ENCODE results near the gene EWSR1.

Gene EWSR1

DNA sequence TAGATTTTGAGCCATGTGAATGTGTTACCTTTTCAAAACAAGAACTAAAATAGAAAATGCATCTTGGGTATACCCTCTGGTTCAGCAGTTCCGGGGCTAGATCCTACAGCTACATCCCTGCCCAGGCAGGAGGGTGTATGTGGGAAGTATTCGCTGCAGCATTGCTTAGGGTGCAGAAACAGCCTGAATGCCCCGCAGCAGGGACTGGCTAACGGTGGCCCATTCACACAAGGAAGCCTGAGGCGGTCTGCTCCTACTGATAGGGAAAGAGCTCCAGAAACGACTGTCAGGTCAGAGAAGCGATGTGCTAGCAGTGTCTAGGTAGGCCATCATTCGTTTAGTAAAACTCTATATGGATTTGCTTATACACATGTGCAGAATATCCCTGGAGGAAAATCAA, 57.3 kb downstream of the EWSR1 start:
- no peak for DNase-seq

DNA sequence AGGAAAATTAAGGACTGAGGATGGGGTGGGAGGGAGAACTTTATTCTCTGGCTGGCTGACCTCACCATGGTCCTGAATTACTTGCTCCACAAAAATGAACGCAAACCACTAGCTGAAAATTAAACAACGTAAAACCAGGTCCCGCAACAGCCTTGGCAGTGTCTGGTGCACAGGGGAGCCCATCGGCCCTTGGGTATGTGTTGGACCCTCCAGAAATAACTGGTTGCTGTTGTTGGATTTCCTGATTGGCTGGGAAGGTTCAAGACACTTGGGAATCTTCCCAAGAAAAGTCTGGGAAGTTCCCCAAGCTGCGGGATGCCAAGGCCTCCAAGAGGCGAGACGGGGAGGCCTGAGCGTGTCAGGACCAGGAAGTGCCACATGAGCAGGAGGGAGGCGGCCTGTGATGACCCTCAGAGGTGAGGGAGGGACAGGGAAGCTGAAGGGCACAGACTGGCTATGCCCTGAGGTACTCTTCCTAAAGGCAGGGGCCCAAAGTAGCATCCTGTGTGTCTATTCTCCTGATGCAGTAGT, 57.8 kb downstream of the EWSR1 start:
- DNase-seq = no peak

DNA sequence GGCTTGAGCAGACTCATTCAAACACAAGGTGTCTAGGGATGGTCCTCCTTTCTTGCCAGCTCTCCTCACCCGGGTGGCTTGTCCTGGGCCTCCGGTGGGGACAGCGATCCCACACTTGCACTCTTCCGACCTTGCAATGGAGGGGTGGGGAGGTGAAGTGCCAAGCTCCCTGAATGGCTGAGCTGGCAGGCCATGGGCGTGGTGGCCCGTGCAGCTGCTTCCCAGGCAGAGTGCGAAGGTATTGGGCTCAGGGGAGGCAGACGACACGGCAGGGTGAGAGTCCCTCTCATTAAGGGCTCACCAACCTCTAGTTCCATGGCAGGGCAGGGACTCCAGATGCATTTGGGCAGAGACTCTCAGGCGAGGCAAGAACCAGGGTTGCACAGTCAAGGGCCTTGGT, 58.4 kb downstream of the EWSR1 start:
- no peak for DNase-seq

DNA sequence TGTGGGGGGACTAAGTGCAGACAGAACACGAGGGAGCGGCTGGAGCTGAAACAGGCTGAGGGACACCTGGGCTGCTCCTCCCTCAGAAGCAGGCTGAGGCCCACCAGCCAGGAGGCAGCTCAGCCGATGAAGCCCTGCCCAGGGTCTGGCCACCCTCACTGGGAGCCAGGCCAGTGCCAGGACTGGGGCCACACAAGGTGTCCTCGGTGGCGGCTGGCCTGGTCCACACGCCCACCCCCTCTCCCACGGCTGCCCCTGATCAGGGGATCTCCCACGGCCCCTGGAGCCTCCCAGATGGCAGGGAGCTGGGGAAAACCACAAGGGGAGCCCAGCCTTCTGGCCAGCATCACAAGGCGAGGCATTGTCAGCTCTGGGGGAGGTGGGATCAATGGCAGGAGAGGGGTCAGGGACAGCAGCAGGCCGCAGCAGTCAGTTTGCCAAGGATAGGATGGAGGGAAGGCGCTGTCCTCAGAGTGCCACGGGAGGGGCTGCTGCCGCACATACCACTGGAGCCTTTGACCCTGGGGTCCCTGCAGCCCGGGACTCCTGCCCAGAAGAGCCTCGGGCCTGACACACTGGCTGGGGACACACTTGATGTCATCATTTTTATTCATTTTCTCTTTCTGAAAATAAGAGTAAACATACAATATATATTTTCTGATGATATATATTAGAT, 59.2 kb downstream of the EWSR1 start:
- DNase-seq = no peak

DNA sequence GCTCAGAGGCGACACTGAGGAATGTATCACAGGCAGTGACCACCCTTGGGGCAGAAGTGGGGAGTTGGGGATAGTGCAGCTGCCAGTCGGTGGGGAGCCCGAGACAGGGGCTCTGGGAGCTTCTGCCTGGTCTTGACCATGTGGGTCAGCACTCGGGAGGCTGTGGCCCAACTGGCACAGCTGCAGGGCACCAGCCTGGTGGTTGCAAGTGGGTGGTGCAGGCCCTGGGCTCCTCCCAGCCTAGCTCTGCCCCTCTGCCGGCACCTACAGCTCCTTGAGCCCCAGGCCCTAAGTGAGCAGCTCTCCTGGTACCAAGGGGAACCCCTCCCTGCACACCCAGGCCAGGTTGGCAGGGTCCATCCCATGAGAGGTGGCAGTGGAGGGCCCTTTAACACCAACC, 60.0 kb downstream of the EWSR1 start:
- no peak for DNase-seq

DNA sequence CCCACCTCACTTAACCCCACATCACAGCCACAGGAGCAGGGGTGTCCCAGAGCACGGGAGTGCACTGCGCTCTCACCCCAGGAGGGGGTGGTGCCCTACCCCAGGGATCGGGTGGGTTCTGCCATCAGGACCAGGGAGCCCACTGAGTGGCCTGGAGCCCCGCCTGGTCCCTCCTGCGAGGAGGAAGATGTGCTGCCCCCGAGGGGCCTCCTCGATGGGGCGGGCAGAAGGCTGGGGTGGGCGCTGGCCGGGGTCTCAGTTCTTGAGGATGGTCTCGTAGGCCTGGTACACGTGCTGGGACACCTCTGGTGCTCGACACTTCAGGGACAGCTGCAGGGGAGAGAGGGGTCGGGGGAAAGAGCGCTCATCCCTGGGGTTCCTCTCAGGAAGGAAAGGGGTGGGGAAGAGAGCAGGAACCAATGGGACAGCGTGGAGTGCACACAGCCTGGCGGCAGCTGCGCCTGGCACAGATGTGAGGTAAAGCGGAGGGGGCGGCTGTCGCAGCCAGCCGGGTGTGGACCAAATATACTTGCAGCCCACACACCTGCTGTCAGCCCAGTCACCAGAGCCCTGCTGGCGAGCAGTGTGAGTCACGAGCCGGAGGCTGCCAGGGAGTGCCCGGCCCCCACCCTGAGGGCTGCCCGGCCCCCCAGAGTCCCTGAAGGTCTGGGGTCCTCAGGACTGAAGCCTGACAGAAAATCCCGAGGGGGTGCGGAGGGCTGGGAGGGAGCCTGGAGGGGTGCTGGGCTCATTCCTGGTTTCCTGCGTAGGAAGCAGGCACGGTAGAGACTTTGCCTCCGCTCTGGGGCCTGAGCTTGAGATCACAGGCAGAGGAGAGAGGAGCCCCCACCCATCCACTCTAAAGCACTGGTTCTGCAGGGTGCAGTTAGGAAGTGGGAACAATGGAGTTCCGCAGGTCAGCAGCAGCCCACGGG, 60.8 kb downstream of the EWSR1 start:
- DNase-seq = no peak

DNA sequence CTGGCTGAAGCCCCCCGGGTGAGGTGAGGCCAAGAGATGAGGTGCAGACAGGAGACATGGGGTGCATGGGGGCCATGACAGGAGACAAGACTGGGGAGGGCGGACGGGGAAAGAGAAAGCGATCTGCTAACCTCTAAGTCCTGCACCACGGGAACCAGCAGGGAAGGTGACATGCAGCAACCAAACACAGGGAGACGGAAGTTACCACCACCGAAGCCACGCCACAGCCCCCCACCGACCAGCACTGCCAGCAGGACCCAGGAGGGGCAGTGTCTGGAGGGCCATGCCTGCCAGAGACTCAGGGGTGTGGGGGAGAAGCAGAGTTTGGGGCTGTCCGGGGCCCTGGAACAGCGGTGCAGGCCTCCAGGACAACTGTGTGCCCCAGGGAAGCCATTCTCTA, 61.5 kb downstream of the EWSR1 start:
- DNase-seq = no peak

DNA sequence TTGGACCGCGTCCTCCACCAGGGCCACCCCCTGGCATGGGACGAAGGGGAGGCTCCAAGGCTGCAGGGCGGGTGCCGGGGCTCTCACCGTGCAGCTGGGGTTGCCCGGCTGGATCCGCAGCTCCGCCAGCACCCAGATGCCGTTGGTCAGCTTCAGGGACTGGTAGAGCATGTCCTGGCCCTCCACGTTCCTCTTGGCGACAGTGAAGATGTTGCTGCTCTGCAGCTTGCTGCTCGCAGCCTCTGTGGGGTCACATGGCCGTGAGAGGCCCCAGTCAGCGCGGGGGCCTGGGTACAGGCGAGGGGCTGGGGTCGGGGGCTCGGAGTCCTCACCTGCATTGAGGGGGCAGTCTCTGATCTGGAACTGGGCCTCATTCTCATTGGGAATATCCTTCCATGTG, 62.2 kb downstream of the EWSR1 start:
- DNase-seq = no peak

DNA sequence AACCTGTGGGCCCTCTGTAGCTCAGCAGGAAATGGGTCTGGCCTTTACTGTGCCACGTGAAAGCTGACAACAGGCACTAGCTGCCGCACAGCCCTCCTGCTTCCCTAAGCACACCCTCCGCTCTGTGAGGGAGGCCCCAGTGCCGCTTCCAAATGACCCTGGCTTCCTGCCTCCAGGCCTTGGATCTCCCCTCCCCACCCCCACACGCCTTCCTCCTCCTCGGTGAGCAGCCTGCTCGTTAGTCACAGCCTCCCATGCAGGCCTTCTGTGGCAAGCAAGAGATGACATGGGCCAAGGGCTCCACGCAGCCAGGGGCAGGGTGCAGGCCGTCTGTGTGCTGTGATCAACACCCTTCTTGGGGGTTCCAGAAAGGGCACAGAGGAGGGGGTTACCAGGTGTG, 62.7 kb downstream of the EWSR1 start:
- no peak for DNase-seq

DNA sequence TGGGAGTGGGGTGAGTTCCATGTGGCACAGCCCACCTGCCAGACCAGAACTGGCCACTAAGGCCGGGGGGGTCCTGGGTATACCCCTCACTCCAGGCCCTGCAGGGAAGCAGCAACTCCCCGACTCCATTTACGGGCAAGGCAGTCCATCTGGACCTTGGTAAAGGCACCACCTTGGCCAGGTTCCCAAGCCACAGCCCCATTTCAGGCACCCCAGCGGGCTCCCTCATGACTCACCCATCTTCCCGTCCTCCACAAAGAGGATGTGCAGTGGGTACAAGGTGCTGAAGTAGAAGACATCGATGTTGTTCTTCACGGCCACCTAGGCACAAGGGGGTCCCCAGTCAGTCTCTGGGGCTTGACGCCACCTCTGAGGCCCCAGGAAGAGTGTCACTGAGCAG, 63.1 kb downstream of the EWSR1 start:
- no peak for DNase-seq

DNA sequence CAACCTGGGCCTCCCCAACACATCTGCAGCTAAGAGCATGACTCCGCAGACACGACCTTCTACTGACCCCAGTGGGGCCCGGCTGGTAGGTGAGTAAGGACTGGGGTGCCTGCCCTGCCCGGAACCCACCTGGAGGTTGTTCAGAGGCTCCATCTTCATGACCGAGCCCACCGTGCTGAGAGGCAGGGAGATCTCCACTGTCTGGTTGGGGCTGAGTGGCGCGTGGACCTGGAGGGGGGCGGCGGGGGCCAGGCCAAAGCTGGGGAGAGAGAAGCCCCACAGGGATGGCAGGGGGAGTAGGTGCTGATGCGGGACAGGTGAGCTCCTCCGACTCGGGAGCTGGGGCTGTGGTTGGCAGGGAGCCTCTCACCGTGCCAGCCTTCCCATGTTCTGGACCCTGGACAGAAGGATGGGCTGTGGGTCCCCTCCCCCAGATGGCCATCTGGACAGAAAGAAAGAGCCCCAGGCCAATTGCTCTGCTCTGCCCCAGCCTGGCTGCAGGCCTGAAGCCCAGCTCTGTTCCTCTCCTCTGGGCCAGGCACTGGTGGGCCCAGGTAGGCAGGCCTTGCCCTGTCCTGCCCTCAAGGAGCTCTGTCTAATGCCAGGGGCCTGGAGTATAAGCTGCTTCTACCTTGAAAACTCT, 63.7 kb downstream of the EWSR1 start:
- no peak for DNase-seq

DNA sequence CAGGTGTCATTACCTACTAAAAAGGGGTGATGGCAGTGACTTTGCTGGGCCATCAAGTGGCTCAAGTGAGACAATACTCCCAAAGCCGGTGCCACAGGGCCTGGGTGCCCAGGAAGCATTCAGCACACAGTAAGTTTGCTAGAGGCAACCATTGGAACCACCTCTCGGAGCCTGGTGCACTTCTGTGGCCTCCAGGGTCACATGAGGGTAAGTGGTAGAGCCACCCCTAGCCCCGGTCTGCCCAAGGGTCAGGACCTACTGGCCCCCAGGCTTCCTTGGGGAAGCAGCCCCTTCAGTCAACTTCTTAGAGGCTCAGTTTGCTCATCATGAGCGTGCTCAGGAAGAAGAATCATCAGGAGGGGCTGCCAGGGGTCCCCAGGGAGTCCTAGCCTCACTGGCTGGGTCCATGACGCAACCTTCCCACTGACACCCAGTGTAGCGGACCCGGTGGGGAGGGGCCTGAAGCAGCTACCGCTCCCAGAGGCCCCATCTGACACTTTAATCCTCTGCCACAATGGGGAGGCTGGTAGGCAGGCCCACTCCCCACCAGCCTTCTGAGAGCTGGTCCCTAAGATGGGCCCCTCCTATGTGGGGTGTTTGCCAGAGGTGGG, 64.9 kb downstream of the EWSR1 start:
- no peak for DNase-seq

DNA sequence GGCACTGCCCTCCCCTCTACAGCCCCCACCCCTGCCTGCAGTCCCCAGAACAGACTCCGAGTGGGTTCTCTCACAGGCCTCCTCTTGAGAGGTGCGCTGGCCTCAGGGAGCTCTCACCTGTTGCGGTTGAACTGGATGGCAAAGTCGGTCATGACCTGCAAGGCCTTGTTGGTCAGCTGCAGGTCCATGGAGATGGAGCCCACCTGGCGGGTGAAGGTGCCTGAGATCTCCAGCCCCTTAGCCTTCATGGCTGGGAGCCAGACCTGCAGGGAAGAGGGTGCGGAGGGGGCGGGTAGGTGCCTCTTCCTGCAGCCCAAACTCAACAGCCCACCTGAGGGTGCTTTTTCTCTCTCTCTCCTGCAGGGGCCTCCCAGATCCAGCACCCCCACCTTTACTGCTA, 66.1 kb downstream of the EWSR1 start:
- no peak for DNase-seq

DNA sequence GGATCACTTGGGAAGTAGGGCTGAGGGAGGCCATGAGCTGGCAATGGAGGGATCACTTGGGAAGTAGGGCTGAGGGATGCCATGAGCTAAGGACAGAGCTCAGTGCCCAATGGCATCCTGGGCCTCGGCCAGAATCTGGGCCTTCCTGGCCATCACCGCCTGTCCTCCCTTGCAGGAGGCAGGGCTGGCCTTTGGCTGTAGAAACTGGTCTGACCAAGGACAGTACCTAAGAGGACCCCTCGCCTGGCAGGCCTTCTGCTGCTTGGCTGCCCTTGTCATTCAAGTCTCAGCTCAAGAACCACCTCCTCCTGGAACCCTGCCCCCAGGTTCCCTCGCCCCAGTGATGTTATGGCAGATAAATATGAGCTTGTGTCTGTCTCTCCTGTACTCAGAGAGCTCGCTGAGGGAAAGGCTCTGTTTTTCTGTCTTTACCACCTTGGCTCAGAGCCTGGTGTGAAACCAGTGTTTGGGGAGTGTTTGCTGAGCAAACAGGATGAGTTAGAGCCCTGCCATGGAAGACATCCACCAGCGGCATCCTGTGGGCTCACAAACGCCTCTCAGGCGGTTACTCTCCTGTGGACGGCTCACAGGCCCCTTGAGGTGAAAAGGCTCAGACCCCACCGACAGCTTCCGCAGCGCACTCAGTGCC, 66.8 kb downstream of the EWSR1 start:
- no peak for DNase-seq

DNA sequence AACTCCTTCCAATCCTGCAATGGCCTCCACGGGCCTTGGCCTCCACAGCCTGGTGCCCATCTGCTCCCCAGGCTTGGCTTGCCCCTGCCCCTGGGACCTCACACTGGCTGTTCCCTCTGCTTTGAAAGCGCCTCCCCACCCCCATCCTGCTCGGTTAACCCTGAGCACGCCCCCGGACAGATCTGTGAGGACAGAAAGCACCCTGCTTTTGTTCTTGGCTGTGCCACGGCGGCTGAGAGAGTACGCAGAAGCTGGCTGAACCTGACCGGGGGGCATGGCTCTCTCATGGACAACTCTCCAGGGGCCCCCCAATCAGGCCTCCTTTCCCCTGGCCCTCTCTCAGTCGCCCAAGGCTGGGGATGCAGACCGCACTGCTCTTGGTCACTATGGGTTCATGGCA, 67.6 kb downstream of the EWSR1 start:
- no peak for DNase-seq

DNA sequence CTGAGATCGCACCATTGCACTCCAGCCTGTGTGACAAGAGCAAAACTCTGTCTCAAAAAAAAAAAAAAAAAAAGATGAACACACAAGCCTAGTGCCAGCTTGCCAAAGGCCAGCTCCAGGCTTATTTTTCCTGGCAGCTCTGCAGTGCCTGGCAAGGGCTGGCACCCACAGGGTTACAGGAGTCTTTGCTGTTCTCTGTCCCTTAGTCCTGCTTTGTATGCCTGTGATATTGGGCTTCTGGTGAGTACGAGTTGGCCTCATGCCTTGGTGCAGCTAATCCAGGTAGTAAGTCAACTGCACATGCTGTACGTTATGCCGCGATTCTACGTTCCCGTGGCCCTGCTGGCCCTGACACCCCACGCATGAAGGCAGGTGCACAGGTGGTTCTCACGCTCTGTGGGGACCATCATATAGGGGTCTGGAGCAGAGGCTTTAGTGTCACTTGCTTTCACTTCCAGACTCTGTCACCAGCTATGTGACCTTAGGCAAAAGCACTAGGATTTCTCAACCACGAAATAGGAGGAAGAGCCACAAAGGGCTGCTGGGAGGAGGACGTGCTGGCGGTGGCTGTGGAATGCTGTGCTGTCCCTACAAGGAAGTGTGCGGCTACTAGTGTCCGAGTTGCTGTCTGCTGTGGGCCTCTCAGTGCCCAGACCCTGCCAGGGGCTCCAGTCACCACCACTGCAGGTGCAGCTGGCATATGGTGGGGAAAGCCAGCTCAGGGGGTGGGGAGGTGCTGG, 68.9 kb downstream of the EWSR1 start:
- DNase-seq = no peak

DNA sequence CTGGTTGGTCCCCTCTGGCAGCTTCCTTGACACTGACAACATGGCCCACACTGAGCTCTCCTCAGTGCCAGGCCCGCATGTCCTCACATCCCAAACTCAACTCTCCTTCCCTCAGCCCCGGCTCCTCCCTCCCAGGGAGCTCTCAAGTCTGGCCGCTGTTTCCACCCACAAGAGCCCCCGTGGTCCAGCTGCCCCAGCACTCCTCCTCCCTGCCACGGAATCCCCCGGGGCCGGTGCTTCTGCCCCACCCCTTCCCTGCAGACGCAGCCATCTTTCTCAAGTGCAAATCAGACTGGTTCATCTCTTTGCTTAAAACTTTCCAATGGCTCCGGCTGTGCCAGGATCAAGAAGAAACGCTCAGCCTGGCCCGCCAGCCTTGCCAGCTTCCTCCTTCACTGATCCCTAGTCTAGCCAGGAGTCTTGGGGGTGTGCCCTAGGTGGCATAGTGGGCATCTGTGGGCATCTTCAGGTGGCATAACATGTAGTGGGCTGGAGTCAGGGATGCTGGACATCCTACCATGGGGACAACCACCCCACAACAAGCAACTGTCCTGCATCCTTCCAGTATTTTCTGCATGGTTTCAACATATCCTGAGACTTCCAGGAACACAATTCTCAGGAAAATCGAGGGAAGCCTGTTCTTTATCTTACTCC, 69.7 kb downstream of the EWSR1 start:
- DNase-seq = no peak

DNA sequence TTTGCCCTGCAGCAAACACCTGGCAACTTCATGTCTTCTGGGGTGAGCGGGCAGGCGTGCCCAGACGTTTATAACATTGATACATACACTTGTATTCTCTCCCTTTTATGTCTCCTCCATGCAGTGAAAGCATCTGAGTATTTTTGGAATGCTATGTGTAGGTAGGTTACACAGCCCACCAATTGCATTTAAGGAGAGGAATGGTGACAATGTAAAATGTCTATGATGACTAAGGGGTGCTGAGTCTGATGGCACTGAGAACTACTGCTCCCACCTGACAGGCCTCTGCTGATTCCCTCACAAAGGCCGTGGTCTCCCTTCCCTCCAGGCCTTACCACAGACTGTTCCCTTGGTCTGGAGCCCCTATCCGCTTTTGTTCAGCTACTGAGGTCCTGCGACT, 70.3 kb downstream of the EWSR1 start:
- DNase-seq = no peak

DNA sequence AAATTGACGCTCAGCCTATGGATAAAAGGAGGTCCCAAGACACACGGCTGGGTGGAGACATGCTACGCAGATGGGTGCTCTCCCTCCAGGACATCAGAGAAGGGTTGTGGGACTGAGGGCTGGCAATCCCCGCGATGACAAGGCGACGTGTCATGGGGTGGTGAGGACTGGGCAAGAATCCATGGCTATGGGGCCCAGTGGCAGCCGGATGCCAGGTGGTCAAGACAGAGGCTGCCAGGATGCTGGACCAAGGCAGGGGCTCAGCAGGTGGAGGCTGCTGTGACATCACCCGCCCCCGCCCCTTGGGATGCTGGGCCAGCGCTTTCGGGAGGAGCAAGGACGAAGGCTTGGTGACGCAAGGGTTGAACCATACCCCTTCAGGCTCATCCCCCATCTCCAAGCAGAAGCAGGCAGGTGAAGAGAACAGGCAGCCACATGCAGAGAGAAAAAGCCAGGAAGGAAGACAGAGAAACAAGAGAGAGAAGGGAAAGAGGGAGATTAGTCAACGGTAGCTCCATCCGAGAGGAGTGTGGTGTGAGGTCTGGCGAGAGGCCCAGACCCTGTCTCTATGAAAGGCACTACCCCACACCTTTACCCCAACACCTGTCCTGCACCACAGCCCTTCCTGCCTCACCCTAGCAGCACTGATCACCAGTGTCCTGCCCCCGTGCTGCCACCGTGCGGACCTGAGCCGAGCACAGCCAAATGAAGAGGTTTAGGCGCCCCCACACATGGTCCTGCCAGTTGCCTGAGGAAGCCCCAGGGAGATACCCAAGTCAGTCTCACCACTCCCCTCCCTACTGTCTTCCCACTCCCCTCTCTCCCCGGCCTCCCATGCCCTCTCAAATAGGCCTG, 71.5 kb downstream of the EWSR1 start:
- no peak for DNase-seq

DNA sequence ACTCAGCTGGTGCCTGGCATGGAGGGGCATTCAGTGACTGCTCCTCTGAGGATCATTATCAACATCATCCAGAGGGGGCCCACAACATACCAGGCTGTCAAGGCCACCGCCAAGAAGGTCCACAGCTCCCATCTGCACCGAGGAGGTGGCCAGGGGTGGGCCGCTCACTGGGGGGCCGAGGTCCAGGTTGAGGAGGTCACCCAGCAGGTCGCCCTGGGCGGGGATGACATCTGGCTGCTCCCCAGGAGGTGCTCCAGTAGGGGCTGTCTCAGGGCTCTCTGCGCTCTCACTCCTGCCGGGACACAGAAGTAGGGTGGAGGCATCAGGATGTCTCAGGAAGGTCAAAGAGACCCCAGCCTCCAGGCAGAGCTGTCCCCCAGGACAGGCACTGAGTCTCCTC, 72.5 kb downstream of the EWSR1 start:
- no peak for DNase-seq
